HEK293T (cell line): ENCODE results near the gene BCAS1.

Experiments used
- CTCF ChIA-PET: fragments of 350-600 bp; formaldehyde crosslinking; extraction: SDS; loops from one replicate; lab custom pipeline; 2021; ENCODE audit warnings: antibody characterized with exemption, inconsistent platforms; lab: Yijun Ruan, JAX
- POLR2A ChIA-PET: fragments of 350-600 bp; formaldehyde crosslinking; extraction: SDS; loops from one replicate; lab custom pipeline; 2020; ENCODE audit warnings: antibody characterized with exemption, inconsistent platforms; lab: Yijun Ruan, JAX
- DNase-seq: peaks from one replicate; pipeline ENCODE4 v3.0.0; 2012; ENCODE audit warnings: mixed read lengths; ENCODE audit errors: extremely low spot score
- ARNT ChIP-seq: fragments of 450-650 bp; IDR thresholded peaks from 2 replicates; pipeline ENCODE4 v1.6.1; 2017; ENCODE audit warnings: mild to moderate bottlenecking
- BHLHE40 ChIP-seq: fragments of 450-650 bp; IDR thresholded peaks from 2 replicates; pipeline ENCODE4 v1.6.1; 2016; ENCODE audit warnings: mild to moderate bottlenecking, moderate library complexity, borderline replicate concordance
- CTBP1 ChIP-seq: fragments of 450-650 bp; IDR thresholded peaks from 2 replicates; pipeline ENCODE4 v1.6.1; 2016; ENCODE audit warnings: borderline replicate concordance
- ELF4 ChIP-seq: fragments of 450-650 bp; IDR thresholded peaks from 2 replicates; pipeline ENCODE4 v1.6.1; 2017; ENCODE audit warnings: antibody characterized with exemption
- FOXA1 ChIP-seq: fragments of 450-650 bp; IDR thresholded peaks from 2 replicates; pipeline ENCODE4 v1.6.1; 2016; ENCODE audit warnings: mild to moderate bottlenecking
- FOXK2 ChIP-seq: fragments of 450-650 bp; IDR thresholded peaks from 2 replicates; pipeline ENCODE4 v1.6.1; 2016; ENCODE audit warnings: mild to moderate bottlenecking
- FOXM1 ChIP-seq: fragments of 450-650 bp; IDR thresholded peaks from 2 replicates; pipeline ENCODE4 v1.6.1; 2017; ENCODE audit warnings: mild to moderate bottlenecking, borderline replicate concordance
- HDGF ChIP-seq: fragments of 450-650 bp; IDR thresholded peaks from 2 replicates; pipeline ENCODE4 v1.6.1; 2017; ENCODE audit warnings: antibody characterized with exemption, borderline replicate concordance
- L3MBTL2 ChIP-seq: fragments of 450-650 bp; conservative IDR thresholded peaks from 2 replicates; pipeline ENCODE4 v1.6.1; 2016; ENCODE audit warnings: mild to moderate bottlenecking
- LEF1 ChIP-seq: fragments of 450-650 bp; IDR thresholded peaks from 2 replicates; pipeline ENCODE4 v1.6.1; 2017; ENCODE audit warnings: mild to moderate bottlenecking, borderline replicate concordance
- NFRKB ChIP-seq: fragments of 450-650 bp; IDR thresholded peaks from 2 replicates; pipeline ENCODE4 v1.6.1; 2016; ENCODE audit warnings: mild to moderate bottlenecking, moderate library complexity
- PKNOX1 ChIP-seq: fragments of 450-650 bp; IDR thresholded peaks from 2 replicates; pipeline ENCODE4 v1.6.1; 2016
- SP1 ChIP-seq: fragments of 450-650 bp; IDR thresholded peaks from 2 replicates; pipeline ENCODE4 v1.6.1; 2017
- SUZ12 ChIP-seq: fragments of 450-650 bp; IDR thresholded peaks from 2 replicates; pipeline ENCODE4 v1.6.1; 2016; ENCODE audit warnings: mild to moderate bottlenecking
- TARDBP ChIP-seq: fragments of 450-650 bp; IDR thresholded peaks from 2 replicates; pipeline ENCODE4 v1.6.1; 2016
- ZNF384 ChIP-seq: fragments of 450-650 bp; IDR thresholded peaks from 2 replicates; pipeline ENCODE4 v1.6.1; 2016

The BCAS1 gene

GRCh38 chr20:53944796-53945195 is 125.6 kb downstream of the BCAS1 start:
- POLR2A ChIA-PET: no interaction called here
- DNase-seq: no peak
- CTCF ChIA-PET: interaction anchor here (0.7 kb wide), 1 partner anchor 405 kb away, joined by 3 read pairs; no protein-coding TSS in a partner anchor
- no peak for TF ChIP-seq TARDBP
- TF ChIP-seq L3MBTL2: no peak
- TF ChIP-seq ELF4: no peak
- no peak for TF ChIP-seq NFRKB
- TF ChIP-seq FOXM1: no peak

- ChIA-PET CTCF (interaction anchor here (0.7 kb wide), 1 partner anchor 404 kb away, joined by 3 read pairs; no protein-coding TSS in a partner anchor), POLR2A (no interaction called here)
- DNase-seq: peak; percentile 35
- TF ChIP-seq FOXA1: no peak
- peak; percentile 77 for TF ChIP-seq ZNF384
Measured at GRCh38 chr20:53943522-53944291, 126.7 kb downstream of the BCAS1 start.

- no peak for DNase-seq
- ChIA-PET CTCF (no interaction called here), POLR2A (no interaction called here)
- no peak for TF ChIP-seq SUZ12
- TF ChIP-seq FOXK2: no peak
- TF ChIP-seq PKNOX1: no peak
- TF ChIP-seq LEF1: no peak
- TF ChIP-seq ARNT: no peak
- TF ChIP-seq SP1: no peak
- no peak for TF ChIP-seq BHLHE40
- TF ChIP-seq FOXA1: no peak
- TF ChIP-seq NFRKB: no peak
Measured at GRCh38 chr20:53942973-53943372, 127.4 kb downstream of the BCAS1 start.

- POLR2A ChIA-PET: no interaction called here
- CTCF ChIA-PET: no interaction called here
- TF ChIP-seq ARNT: no peak
- no peak for TF ChIP-seq L3MBTL2
- no peak for TF ChIP-seq FOXM1
- TF ChIP-seq FOXA1: no peak
- no peak for TF ChIP-seq HDGF
- no peak for TF ChIP-seq PKNOX1
- no peak for TF ChIP-seq ZNF384
- TF ChIP-seq CTBP1: no peak
- TF ChIP-seq BHLHE40: no peak
- no peak for TF ChIP-seq TARDBP
- no peak for TF ChIP-seq NFRKB
- TF ChIP-seq LEF1: no peak
- TF ChIP-seq SP1: no peak
- TF ChIP-seq FOXK2: no peak
- TF ChIP-seq SUZ12: no peak
- no peak for TF ChIP-seq ELF4
- DNase-seq: no peak
Measured at GRCh38 chr20:53942472-53942816, 128.0 kb downstream of the BCAS1 start.

- ChIA-PET CTCF (interaction anchor here (0.7 to 1.0 kb wide), 3 partner anchors 21 to 726 kb away, joined by 3 read pairs; no protein-coding TSS in a partner anchor), POLR2A (no interaction called here)
- TF ChIP-seq ELF4 (no peak), PKNOX1 (no peak), BHLHE40 (no peak), CTBP1 (no peak), NFRKB (no peak), TARDBP (no peak), LEF1 (no peak), L3MBTL2 (no peak), SUZ12 (no peak), HDGF (no peak), FOXM1 (no peak), SP1 (no peak), FOXA1 (no peak), ARNT (no peak)
- DNase-seq: no peak
Measured at GRCh38 chr20:53941680-53942471, 128.5 kb downstream of the BCAS1 start.

- no peak for TF ChIP-seq HDGF
- TF ChIP-seq ELF4: no peak
- no peak for TF ChIP-seq ZNF384
- no peak for TF ChIP-seq SUZ12
- no peak for TF ChIP-seq L3MBTL2
- no peak for TF ChIP-seq FOXA1
- TF ChIP-seq FOXM1: no peak
- no peak for TF ChIP-seq TARDBP
- TF ChIP-seq NFRKB: no peak
- no peak for TF ChIP-seq FOXK2
- no peak for TF ChIP-seq PKNOX1
- TF ChIP-seq BHLHE40: no peak
- TF ChIP-seq CTBP1: no peak
- TF ChIP-seq LEF1: no peak
- TF ChIP-seq SP1: no peak
- TF ChIP-seq ARNT: no peak
- no peak for DNase-seq
- ChIA-PET POLR2A (no interaction called here), CTCF (interaction anchor here (0.7 to 1.1 kb wide), 4 partner anchors 22 to 609 kb away, joined by 3 read pairs; no protein-coding TSS in a partner anchor)
Measured at GRCh38 chr20:53940907-53941545, 129.4 kb downstream of the BCAS1 start.
